ENCODE measurements around the gene SAP30L.

Gene SAP30L

GRCh38 chr5:154445422-154446194 lies at the start of gene SAP30L:
Gene SAP30L (plus strand): TSS chr5:154445997. CDS start chr5:154446605, 608 bp downstream.
- peak; percentile 96 for DNase-seq

- DNase-seq = no peak
Measured at GRCh38 chr5:154396128-154396527, 49.7 kb upstream of the SAP30L start.

GRCh38 chr5:154397652-154398406 lies 48.0 kb upstream of the SAP30L start:
- no peak for DNase-seq

- no peak for DNase-seq
Measured at GRCh38 chr5:154400678-154401077, 45.1 kb upstream of the SAP30L start.

- DNase-seq = no peak
Measured at GRCh38 chr5:154401355-154401754, 44.4 kb upstream of the SAP30L start.

GRCh38 chr5:154401931-154402330 lies 43.9 kb upstream of the SAP30L start:
- no peak for DNase-seq

- no peak for DNase-seq
Measured at GRCh38 chr5:154402611-154403010, 43.2 kb upstream of the SAP30L start.

GRCh38 chr5:154403234-154403633 lies 42.6 kb upstream of the SAP30L start:
- DNase-seq = no peak

- DNase-seq = no peak
Measured at GRCh38 chr5:154403776-154404387, 41.9 kb upstream of the SAP30L start.

GRCh38 chr5:154405078-154405792 lies 40.6 kb upstream of the SAP30L start:
- DNase-seq = peak; percentile 49

- DNase-seq = no peak
Measured at GRCh38 chr5:154406231-154406630, 39.6 kb upstream of the SAP30L start.

GRCh38 chr5:154406826-154407225 lies 39.0 kb upstream of the SAP30L start:
- no peak for DNase-seq

GRCh38 chr5:154408811-154409210 lies 37.0 kb upstream of the SAP30L start:
- DNase-seq = no peak

GRCh38 chr5:154409230-154409840 lies 36.5 kb upstream of the SAP30L start:
- no peak for DNase-seq

- DNase-seq = no peak
Measured at GRCh38 chr5:154410008-154410407, 35.8 kb upstream of the SAP30L start.

GRCh38 chr5:154410786-154411185 lies 35.0 kb upstream of the SAP30L start:
- no peak for DNase-seq

- no peak for DNase-seq
Measured at GRCh38 chr5:154411338-154411737, 34.5 kb upstream of the SAP30L start.

- DNase-seq = no peak
Measured at GRCh38 chr5:154412316-154412715, 33.5 kb upstream of the SAP30L start.

- no peak for DNase-seq
Measured at GRCh38 chr5:154412925-154413324, 32.9 kb upstream of the SAP30L start.

GRCh38 chr5:154415114-154415513 lies 30.7 kb upstream of the SAP30L start:
- no peak for DNase-seq

- no peak for DNase-seq
Measured at GRCh38 chr5:154418344-154418820, 27.4 kb upstream of the SAP30L start.

- DNase-seq = no peak
Measured at GRCh38 chr5:154419236-154419635, 26.6 kb upstream of the SAP30L start.

- no peak for DNase-seq
Measured at GRCh38 chr5:154421868-154422267, 23.9 kb upstream of the SAP30L start.
